Stimulated activated naive CD4-positive, alpha-beta T cell (primary cell): Measurements from ENCODE around the gene ALKBH8.
"Not testable (repeated sequence)": the region's sequence is repeated elsewhere in the genome, so short reads cannot be mapped to it uniquely, and the experiment has no call there.

Experiments
- DNase-seq, 6 experiments: peaks; one replicate each; lab custom pipeline; 2025; lab: John Stamatoyannopoulos, UW

ALKBH8 gene

DNA sequence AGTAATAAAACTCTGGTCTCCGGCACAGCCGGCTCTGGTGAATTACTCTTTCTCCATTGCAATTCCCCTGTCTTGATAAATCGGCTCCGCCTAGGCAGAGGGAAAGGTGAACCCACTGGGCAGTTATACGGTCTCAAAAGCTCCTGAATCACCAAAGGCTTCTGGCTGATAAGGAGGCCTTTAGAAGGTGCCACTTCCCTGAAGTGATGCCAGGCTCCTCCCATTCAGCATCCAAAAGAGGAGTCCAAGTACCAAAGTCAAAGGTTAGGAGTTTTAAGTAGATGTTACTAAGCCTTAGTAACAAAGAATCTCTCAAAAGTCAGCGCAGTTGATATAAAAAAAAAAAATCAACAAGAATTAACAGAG, 11.8 kb upstream of the ALKBH8 start:
- no peak for DNase-seq

DNA sequence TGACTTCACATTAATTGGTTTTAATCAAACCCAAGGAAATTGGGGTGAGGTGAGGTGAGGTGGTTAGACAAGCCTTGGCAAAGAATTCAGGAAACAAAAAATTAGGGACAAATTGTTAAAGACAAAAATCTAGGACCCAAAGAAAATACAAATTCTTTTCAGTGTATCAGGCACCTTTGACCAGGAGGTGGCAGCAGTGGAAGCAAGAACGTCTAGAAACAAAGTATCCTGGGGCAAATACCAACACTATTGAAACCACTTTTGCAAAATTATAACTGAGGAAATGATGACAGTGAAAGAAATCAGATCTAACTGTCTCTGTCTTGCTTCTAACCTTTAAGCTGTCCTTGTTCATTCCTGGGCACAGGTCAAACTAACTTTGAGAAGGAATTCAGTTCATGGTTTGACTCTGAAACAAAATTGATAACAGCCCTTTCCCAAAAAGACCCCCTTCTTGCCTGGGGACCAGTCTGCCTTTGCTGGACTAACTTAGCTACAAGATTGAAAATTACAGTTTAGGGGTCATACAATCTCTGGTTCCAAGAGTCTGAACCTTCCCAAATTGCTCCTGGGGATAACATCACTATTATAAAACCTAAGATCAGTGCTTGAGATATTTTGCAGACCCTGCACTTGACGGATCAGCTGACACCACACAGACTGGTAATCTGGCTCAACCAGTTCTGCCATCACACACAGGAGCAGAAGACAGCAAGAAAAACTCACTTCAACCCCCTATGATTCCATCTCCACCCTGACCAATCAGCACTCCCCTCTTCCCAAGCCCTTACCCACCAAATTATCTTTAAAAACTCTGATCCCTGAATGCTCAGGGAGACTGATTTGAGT, 11.2 kb upstream of the ALKBH8 start:
- DNase-seq: peak in 4 of 6 experiments; percentile 14 to 34 (median 24)

DNA sequence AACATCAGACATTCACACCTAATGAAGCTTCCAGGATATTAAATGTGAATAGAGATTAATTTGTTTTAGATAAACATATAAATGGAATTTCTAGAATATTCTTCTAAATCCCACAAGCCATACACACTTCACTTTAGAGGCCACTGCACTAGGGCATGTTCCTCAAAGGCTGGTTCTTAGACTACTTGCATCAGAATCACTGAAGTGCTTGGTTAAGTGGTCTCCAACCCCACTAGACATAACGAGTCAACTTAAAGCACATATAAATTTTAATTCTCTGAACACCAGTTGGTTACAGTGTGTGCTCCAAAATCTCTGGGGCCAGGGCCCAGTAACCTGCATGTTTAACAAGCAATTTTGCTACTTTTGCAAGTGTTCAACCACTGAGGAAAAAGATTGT, 7.9 kb upstream of the ALKBH8 start:
- no peak for DNase-seq

DNA sequence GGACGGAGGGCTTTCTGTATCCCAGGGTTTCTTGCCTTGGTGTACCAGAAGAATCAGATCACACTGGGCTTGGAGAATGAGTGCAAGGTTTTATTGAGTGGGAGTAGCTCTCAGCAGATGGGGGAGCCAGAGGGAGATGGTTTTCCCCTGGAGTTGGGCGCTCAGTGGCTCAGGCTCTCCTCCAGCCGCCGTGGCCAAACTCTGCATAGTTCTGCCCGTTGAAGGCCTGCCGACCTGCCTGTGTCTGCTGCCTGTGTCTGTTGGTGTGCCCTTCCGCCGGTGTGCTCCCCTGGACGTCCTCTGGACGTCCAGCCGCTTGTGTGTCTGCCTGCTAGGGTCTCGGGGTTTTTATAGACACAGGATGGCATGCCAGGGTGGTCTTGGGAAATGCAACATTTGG, 4.5 kb upstream of the ALKBH8 start:
- DNase-seq: no peak

DNA sequence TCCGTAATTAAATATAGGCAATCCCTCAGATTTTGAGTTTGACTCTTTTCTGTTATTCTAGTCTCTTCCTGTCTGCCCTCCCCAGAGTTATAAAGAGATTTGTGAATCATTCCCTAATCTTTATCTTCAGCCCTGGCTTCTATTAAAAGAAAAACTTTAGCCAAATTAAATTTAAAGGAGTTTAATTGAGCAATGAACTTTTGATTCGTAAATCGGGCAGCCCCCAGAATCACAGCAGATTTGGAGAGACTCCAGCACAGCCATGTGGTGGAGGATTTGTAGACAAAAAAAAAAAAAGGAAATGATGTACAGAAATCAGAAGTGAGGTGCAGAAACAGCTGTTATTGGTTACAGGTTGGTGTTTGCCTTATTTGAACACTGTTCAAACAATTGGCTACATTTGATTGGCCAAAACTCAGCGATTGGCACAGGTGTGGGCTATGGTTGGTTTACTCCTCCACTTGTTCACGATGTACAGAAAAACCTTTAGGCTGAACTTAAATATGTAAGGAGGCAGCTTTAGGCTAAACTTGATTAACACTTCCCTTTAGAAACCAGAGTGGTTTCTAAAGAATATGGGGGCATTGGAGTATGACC, 2.3 kb upstream of the ALKBH8 start:
- no peak for DNase-seq

DNA sequence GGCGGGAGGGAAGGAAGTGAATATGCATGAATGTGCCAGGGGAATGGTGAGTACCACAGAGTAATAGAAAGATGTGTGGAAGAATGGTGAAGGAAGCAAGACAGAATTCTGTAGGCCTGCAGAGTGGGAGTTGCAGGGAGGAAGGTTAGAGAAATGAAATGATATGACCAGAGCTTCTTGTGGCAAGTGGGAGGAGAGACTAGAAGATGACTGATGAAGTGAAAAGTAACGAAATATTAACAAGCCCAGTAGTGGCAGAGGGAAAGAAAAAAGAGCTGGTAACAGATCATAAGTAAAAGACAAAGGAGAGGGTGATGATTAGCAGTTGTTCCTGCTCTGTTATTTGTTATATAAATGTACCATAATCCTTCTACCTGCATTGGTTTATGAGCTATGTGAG, 1.0 kb upstream of the ALKBH8 start:
- no peak for DNase-seq

DNA sequence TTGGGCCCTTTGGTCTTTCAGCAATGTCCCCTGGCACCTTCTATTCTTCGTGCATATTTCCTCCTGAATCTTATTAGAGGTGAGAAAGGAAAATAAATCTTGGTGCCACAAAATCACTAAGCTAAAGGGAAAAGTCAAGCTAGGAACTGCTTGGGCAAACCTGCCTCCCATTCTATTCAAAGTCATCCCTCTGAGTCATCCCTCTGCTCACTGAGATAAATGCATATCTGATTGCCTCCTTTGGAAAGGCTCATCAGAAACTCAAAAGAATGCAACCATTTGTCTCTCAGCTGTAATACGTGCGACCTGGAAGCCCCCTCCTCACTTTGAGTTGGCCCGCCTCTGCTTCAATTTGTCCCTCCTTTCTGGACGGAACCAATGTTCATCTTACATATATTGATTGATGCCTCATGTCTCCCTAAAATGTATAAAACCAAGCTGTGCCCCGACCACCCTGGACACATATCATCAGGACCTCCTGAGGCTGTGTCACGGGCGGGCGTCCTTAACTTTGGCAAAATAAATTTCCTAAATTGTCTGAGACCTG, 493 bp upstream of the ALKBH8 start:
- DNase-seq: not testable (repeated sequence)

DNA sequence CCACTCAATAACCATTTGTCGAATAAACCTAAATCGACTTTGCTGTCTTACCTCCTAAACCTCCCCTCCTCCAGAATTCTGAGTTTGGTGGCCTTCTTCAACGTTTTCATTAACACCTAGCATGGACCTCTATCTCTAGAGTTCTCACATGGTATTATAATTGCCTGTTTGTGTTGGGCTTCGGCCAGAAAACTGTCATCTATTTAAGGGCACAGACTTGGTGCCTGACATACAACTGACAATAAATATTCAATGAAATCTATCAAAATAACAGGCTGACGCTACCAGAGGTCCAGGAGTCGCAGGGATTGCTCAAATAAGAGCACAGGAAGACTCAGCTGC, 687 bp downstream of the ALKBH8 start:
- no peak for DNase-seq

DNA sequence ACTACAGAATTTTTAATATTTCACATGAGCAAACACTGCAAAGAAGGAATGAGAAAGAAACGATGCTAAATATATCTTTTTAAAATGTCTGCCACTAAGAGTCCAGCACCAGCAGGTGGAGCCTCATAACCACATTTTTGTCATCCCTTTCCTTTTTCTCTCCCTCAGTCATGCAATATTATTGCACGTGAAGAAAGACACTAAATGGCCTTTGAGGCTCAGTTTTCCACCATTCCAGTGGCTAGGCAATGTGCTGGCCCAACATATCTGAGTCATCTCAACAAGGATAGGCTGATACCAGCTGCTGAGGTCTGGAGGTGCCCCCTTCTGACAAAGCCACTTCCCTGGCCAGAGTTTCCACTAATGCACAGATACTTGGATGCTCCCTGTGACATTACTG, 1.8 kb downstream of the ALKBH8 start:
- peak in 5 of 6 experiments; percentile 11 to 46 (median 22) for DNase-seq

DNA sequence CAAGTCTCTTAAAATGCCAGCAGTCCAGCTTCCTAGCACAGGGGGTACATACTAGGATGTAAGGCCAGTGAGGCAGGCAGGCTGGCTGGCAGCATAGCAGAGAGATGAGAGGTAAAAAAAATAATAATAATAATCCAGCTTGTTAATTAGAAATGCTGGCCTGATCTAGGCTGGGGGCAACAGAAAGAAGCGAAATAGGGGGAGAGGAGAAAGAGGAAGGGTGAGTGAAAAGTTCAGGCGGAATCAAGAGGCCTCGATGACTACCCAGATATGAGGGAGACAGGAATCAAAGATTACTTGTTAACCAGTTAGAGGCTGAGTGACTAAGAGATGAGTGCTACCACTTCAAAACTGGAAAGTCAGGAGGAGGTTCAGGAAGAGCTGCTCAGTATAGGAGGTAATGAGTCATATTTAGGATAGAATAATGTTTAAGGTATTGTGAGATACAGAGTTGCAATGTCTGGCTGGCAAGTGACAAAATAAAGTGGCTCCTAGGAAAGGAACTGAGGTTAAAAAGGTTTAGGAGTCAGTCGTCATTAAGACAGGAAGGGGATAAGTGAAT, 2.8 kb downstream of the ALKBH8 start:
- no peak for DNase-seq

DNA sequence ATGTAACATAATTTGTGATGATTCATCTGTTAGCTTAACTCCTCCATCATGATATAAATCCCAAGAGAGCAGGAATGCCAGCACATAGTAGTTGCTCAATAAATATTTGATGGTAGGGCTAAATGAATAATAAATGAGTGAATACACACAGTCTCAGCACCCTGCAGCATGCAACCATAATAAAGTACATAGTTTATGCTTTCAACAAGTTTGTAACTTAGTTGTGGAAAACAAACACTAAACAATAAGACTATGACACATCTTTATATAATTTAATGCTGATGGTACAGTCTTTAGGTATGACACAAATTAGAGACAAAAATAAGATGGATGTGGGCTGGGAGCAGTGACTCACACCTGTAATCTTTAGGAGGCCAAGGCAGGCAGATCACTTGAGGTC, 3.8 kb downstream of the ALKBH8 start:
- no peak for DNase-seq

DNA sequence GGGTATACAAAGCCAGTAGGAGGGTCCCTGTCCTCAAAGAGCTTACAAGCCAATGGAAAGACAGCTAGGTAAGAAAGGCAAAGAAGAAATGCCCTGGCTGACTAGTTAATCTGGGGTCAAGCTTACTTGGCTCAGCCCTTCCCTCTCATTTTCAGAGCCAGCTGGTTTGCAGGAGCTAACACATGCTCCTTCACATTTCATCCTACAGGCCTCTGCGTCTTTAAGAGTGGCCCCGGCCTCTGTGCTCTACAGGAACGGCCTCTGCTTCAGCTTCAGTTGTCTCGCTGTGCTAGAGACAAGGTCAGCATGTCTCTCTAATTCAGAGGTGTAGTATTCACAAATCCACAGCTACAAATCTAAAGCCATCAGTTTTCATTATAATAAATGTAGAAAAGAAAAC, 15.2 kb downstream of the ALKBH8 start:
- no peak for DNase-seq

DNA sequence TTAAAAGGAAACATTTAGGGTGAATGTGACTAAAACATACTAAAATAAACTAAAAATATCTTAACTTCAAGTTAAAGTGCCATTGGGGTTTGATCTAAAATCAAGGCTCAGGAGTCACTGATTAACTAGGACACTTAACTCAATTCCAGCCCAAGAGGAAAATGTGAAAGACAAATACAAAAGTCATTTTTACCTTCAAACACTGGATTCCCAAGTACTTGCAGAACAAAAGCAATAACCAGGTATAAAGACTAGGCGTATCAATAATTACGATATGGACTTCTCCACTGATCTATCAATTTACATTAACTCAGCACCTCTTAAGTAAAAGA, 15.6 kb downstream of the ALKBH8 start:
- no peak for DNase-seq

DNA sequence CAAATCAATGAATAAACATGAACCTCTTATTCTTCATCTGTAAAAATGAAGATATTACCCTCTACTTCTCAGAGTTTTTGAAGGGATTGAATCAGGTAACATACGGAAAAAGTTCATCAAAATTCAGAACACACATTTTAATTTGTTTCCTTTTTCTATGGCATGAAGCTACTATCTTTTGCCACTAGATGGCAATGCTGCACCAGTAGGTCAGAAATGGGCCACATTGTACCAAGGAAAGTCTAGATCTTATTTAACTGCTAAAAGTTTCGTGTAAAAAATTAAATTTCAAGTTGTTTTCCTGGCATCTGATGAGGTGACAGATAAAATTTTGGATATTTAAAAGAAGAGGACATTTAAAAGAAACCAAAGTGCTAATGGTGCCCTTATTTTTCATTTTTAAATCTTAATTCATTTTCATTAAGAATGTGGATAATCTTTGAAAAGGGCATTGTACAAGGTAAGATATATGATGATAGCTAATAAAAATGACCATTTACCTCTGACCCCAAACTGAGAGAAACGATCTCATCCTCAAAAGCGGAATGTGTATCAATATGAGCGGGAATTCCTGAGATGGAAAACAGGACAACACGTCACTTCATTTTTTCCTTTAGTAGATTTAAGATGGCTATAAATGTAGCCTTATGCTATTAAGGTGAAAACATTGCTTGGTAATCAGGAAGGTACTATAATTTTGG, 16.1 kb downstream of the ALKBH8 start:
- peak in 4 of 6 experiments; percentile 1 to 41 (median 17) for DNase-seq

DNA sequence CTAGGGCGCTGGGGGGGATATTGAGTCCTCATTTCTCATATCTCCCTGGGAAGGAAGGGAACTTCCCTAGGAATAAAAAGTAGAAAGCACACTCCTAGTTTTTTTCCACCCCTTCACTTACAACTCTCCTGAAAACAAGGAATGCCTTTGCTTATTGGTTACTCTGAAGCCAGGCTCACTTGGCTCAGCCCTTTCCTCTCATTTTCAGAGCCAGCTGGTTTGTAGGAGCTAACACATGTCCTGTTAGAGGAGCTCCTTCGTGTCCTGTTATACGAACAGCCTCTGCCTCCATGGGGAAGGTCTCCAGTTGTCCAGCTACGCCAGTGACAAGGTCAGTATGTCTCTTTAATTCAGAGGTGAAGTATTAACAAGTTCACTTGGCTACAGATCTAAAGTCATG, 17.6 kb downstream of the ALKBH8 start:
- no peak for DNase-seq

DNA sequence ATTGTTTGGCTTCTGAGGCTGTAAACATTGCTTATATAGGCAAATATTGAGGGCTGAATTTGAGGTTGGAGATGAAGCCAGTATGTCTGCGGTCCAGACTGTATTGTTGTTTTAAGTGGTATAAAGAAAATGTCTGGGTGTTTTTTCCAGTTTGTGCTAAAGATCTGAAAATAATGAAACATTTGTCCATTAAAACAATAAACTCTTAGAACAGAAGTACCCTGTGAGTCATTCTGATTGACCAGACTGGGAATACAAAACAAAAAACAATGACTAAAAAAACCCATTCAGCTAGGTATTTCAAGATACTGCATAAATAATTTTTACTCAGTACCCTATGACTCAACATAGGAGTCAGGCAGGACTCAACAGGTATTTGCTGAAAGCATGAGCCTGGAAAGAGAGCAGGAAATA, 20.4 kb downstream of the ALKBH8 start:
- DNase-seq: no peak

DNA sequence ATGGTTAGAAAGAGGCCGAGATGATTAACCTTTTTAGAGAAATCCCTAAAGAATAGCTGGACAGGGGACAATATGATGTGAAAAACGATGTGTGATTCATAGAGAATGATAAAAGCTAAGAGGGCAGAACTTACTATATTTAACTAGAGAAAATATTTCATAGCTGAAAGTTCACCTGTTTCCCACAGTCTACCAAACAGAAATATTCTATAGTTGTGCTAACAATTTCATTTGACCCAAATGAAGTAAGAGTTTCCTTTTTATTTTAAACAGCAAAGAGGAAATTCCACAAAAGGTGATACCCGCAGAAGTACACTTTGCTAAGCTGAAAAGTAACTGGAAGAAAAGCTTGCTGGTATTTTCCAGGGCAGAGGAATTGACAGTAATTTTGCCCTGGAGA, 26.7 kb downstream of the ALKBH8 start:
- DNase-seq: no peak

DNA sequence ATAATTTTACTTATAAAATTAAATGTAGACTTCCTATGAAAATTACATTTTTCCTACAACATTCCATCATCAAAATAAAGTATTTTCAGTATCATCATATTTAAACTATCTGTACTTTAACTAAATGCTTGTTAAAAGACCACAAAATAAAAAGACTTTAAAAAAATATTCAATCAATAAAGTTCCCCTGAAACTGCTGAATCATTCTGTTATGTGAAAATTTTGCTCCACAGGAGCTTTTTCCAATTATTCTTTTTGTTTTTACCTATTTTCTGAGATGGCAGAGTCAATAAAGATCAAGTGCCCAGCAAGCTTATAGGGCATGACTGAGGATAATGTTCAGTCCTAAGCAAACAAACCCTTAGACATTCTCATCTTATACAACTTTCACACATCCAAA, 27.3 kb downstream of the ALKBH8 start:
- DNase-seq: no peak

DNA sequence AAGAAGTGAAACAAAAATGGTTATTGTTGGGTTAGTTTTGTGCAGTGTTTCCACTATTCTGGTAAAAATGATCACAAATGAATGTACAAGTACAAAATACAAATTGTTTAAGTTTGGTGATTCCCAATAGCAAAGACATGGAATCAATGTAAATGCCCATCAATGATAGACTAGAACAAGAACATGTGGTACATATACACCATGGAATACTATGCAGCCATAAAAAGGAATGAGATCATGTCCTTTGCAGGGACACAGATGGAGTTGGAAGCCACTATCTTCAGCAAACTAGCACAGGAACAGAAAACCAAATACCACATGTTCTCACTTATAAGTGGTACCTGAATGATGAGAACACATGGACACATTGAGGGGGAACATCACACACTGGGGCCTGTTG, 28.4 kb downstream of the ALKBH8 start:
- DNase-seq: not testable (repeated sequence)

DNA sequence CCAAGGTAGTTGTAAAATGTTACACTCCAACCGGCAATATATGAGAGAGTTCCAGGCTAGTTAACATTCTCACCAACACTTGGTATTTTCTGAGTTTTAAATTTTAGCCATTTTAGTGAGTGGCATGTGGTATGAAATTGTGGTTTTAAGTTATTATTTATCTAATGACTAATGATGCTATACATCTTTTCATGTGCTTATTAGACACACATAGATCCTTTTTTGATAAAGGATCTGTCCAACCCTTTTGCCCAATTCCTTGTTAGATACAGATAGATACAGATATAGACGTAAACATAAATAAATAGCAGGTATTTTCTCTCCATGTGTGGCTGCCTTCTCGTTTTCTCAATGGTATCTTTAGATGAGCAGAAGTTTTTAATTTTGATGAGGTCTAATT, 39.3 kb downstream of the ALKBH8 start:
- DNase-seq: no peak

DNA sequence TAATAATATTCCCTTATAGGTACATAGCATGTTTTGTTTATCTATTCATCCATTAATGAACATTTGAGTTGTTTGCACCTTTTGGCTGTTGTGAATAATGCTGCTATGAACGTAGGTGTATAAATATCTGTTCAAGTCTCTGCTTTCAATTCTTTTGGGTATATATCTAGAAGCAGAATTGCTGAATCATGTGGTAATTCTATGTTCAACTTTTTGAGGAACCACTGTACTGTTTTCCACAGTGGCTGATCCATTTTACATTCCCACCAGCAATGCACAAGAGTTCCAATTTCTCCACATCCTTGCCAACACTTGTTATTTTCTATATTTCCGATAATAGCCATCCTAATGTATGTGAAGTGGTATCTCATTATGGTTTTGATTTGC, 56.7 kb downstream of the ALKBH8 start:
- DNase-seq: no peak

DNA sequence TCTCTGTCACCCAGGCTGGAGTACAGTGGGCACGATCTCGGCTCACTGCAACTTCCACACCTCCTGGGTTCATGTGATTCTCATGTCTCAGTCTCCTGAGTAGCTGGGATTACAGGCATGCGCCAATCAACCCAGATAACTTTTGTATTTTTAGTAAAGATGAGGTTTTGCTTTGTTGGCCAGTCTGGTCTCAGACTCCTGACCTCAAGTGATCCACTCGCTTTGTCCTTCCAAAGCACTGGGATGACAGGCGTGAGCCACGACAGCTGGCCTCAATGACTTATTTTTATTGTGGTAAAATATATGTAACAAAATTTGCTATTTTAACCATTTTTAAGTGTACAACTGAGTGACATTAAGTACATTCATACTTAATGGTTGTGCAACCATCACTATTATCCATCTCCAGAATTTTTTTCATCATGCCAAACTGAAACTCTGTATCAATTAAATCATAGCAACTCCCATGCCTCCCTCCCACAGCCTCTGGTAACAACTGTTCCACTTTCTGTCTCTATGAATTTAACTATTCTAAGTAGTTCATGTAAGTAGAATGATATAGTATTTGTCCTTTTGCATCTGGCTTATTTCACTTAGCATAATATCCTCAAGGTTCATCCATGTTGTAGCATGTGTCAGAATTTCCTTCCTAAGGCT, 57.2 kb downstream of the ALKBH8 start:
- DNase-seq: no peak
